VCaP (cell line): ENCODE measurements around the gene CNTN6.

Source experiments
- H3K27ac ChIP-seq: fragments of 450-650 bp; 2 replicates; pipeline ENCODE4 v1.5.1; 2017
- TF ChIP-seq, protein P1 (sequence below): fragments of 450-650 bp; conservative IDR thresholded peaks from 2 replicates; pipeline ENCODE4 v1.5.1; 2017; ENCODE audit warnings: mild to moderate bottlenecking, moderate library complexity

Gene CNTN6

GRCh38 chr3:1400571-1400970 is 307.7 kb downstream of the CNTN6 start:
- no peak overlapping the region for H3K27ac ChIP-seq
- TF ChIP-seq, protein P1, sequence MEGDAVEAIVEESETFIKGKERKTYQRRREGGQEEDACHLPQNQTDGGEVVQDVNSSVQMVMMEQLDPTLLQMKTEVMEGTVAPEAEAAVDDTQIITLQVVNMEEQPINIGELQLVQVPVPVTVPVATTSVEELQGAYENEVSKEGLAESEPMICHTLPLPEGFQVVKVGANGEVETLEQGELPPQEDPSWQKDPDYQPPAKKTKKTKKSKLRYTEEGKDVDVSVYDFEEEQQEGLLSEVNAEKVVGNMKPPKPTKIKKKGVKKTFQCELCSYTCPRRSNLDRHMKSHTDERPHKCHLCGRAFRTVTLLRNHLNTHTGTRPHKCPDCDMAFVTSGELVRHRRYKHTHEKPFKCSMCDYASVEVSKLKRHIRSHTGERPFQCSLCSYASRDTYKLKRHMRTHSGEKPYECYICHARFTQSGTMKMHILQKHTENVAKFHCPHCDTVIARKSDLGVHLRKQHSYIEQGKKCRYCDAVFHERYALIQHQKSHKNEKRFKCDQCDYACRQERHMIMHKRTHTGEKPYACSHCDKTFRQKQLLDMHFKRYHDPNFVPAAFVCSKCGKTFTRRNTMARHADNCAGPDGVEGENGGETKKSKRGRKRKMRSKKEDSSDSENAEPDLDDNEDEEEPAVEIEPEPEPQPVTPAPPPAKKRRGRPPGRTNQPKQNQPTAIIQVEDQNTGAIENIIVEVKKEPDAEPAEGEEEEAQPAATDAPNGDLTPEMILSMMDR, result no peak

- H3K27ac ChIP-seq, result no peak overlapping the region; the same call in 1 of the 2 replicates
- TF ChIP-seq, protein P1, result no peak
Observed at GRCh38 chr3:1404270-1404962, 311.6 kb downstream of the CNTN6 start.

- no peak overlapping the region for H3K27ac ChIP-seq
- TF ChIP-seq, protein P1, result no peak
Observed at GRCh38 chr3:1406250-1406649, 313.4 kb downstream of the CNTN6 start.

DNA sequence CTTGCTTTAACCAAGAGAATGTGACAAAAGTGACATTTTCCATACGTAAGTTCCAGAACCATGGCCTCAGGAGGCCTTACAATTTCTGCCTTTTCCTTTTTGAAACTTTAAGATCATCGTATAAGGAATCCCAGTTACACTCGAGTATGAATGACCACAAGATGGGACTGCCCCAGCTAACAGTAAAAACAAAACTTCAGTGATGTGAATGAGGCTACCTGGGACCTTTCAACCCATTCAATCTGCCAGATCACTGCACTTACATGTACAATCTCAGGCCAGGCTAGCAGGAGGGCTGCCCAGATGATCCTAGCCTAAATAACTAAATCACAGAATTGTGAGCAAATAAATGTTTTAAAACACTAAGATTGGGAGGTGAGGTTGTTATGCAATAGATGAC is 328.8 kb downstream of the CNTN6 start:
- TF ChIP-seq, protein P1, result no peak
- H3K27ac ChIP-seq, result no peak overlapping the region

- TF ChIP-seq, protein P1, result no peak
- H3K27ac ChIP-seq, result no peak overlapping the region
Observed at GRCh38 chr3:1423566-1424089, 330.8 kb downstream of the CNTN6 start.

DNA sequence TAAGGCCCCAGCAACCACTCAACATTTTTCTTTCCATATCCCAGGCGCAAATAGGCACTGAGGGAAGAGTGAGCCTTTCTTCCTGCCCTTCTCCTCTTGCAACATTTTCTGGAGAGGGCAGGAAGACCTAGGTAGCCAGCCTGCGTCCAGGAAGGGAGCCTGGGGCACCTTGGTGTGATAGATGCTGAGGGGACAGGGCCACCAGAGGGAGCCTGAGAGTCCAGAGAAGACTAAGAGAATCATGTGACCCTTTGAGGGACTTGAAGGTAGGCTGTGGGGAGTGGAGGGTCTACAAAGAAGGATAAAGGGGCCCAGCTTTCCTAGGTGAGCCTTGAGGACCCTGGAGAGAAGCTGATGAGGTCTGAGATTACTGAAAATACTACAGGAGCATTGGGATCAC is 346.6 kb downstream of the CNTN6 start:
- no peak overlapping the region for H3K27ac ChIP-seq
- TF ChIP-seq, protein P1, result peak; percentile 54

- TF ChIP-seq, protein P1, result no peak
Observed at GRCh38 chr3:1442271-1442670, 349.4 kb downstream of the CNTN6 start.

More at GRCh38 chr3:1442271-1442670, 349.4 kb downstream of the CNTN6 start:
- no peak overlapping the region for H3K27ac ChIP-seq
